Mucosa of rectum (tissue), 2 donors: ENCODE results near the gene ZNF460.

ENCODE experiments used
- H3K27ac ChIP-seq, 2 donors: one replicate each; pipeline ENCODE4 v1.7.0; 2013; ENCODE audit warnings: inconsistent platforms in 2 of 2, low read depth in 2 of 2, low read length in 2 of 2
- H3K27me3 ChIP-seq, 2 donors: one replicate each; pipeline ENCODE4 v1.7.0; 2013; ENCODE audit warnings: low read length in 2 of 2; ENCODE audit not compliant: control insufficient read depth in 2 of 2, insufficient read depth in 2 of 2
- H3K36me3 ChIP-seq, 2 donors: one replicate each; pipeline ENCODE4 v1.7.0; 2013; ENCODE audit warnings: low read length in 2 of 2; ENCODE audit not compliant: control insufficient read depth in 2 of 2, insufficient read depth in 2 of 2
- H3K4me1 ChIP-seq, 2 donors: one replicate each; pipeline ENCODE4 v1.7.0; 2013; ENCODE audit warnings: low read length in 2 of 2, mild to moderate bottlenecking in 1 of 2; ENCODE audit not compliant: control insufficient read depth in 2 of 2, insufficient read depth in 2 of 2
- H3K4me3 ChIP-seq, 2 donors: one replicate each; pipeline ENCODE4 v1.7.0; 2013; ENCODE audit warnings: low read length in 2 of 2
- H3K9ac ChIP-seq, 2 donors: one replicate each; pipeline ENCODE4 v1.7.0; 2013; ENCODE audit warnings: low read length in 2 of 2, low read depth in 1 of 2, mild to moderate bottlenecking in 1 of 2
- H3K9me3 ChIP-seq, 2 donors: one replicate each; pipeline ENCODE4 v1.7.0; 2013; ENCODE audit warnings: low read length in 2 of 2; ENCODE audit not compliant: control insufficient read depth in 2 of 2
- donor health status: healthy.
- donor health status: Normal muscosa, but diverticular disease.

ZNF460 gene

DNA sequence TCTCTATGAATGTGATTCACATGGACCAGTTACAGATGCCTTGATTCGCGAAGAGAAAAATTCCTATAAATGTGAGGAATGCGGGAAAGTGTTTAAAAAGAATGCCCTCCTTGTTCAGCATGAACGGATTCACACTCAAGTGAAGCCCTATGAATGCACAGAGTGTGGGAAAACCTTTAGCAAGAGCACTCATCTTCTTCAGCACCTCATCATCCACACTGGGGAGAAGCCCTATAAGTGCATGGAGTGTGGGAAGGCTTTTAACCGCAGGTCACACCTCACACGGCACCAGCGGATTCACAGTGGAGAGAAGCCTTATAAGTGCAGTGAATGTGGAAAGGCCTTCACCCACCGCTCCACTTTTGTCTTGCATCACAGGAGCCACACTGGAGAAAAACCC, 47.7 kb downstream of the ZNF460 start:
- H3K9me3 ChIP-seq: peaks cover 19 to 24% of the 10 kb centered on the region in 2 donors
- no peak overlapping the region for H3K9ac ChIP-seq
- peaks cover 53 to 55% of the 10 kb centered on the region in 2 donors for H3K36me3 ChIP-seq
- H3K27ac ChIP-seq: no peak overlapping the region
- H3K4me3 ChIP-seq: no peak overlapping the region
- no peaks in the 10 kb centered on the region for H3K4me1 ChIP-seq
- no peaks in the 10 kb centered on the region for H3K27me3 ChIP-seq

DNA sequence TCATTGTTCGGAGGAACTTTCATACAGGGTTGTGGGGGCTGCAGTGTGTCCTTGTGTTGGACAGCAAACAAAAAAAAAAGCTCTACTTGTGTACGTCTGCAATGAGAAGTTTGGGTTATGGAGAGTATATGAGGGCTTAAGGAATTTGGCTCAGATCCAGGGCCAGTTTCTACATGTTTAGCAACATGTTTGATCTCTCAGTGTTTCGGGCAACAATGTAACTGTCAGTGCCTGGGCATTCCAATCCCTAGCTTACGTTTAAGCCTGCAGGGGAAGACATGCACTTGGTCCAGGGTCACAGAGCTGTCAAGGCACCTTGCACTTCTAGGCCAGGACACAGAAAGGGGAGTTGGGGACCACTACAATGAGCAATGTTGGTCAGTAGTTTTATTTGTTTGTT, 53.9 kb downstream of the ZNF460 start:
- Histone ChIP-seq H3K27ac (no peak overlapping the region), H3K4me3 (no peak overlapping the region), H3K36me3 (peaks cover 1 to 2% of the 10 kb centered on the region in 2 donors)

GRCh38 chr19:57338877-57339276, 58.6 kb downstream of the ZNF460 start:
- Histone ChIP-seq H3K4me3 (no peak overlapping the region), H3K4me1 (no peaks in the 10 kb centered on the region), H3K9ac (no peak overlapping the region), H3K27ac (no peak overlapping the region), H3K9me3 (no peaks in the 10 kb centered on the region), H3K27me3 (no peaks in the 10 kb centered on the region), H3K36me3 (no peaks in the 10 kb centered on the region)

More for the DNA sequence above, 53.9 kb downstream of the ZNF460 start:
- Histone ChIP-seq H3K9me3 (peaks cover 0 to under 1% of the 10 kb centered on the region in 2 donors), H3K27me3 (no peaks in the 10 kb centered on the region), H3K4me1 (no peaks in the 10 kb centered on the region), H3K9ac (no peak overlapping the region)

GRCh38 chr19:57342582-57342981, 62.3 kb downstream of the ZNF460 start:
- H3K36me3 ChIP-seq: no peaks in the 10 kb centered on the region

More at GRCh38 chr19:57342582-57342981, 62.3 kb downstream of the ZNF460 start:
- no peak overlapping the region for H3K4me3 ChIP-seq
- H3K27ac ChIP-seq: no peak overlapping the region
- no peaks in the 10 kb centered on the region for H3K9me3 ChIP-seq
- no peak overlapping the region for H3K9ac ChIP-seq
- H3K4me1 ChIP-seq: no peaks in the 10 kb centered on the region
- H3K27me3 ChIP-seq: no peaks in the 10 kb centered on the region
